ENCODE results near the gene SLC26A9.

The SLC26A9 gene

DNA sequence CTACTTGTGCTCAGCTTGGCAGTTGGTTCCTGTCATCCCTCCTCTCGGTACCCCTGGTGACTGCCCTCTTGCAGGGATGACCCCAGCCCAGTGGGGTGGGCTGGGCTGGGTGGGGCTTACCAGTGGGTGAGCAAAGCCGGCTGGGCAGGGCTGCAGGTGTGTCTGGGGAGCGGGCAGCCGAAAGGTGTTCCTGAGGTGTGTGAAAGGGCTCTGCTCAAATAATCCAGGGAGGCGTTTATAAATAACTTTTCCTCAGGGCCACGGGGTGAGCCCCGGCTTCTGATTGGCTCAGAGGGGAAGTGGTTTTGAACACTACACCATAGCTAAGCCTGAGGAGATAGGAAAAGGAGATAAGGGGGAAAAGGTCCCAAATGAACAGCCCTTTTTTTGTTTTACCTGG, at the start of gene SLC26A9:
TSS of gene SLC26A9 (minus strand) at position 212 of the 400 bp plus-strand sequence. CDS start 7,636 bp downstream, outside the sequence.
- no peak for TF ChIP-seq CTCF (IDR thresholded peaks at IDR 0.05; ENCODE audit: extremely low read depth, missing control alignments)
- DNase-seq (ENCODE audit: low spot score), result no peak

DNA sequence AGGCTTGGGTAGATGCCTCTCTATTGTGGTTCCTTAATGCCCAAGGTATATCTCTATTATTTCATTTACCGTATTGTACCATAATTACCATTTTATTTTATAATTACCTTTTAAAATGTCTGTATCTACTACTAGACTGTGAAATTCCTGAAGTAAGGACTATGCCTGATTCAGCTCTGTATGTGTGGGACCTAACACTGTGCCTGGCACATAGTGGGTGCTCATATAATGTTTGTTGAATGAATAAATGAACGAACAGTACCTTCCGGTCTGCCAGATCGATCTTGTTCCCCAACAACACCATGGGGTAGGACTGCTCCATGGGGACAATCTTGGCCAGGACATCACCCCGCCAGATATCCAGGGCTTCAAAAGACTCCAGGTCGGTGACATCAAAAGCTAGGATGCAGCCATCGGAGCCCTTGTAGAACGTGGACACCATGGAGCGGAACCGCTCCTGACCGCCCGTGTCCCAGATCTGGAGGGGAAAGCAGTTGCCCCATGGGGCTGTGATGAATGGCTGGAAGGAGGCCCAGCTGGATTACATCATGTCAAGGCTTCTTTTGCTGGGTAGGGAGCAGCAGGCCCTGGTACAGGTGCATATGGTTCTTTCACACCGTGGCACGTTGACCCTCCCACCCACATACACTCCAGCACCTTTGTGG, 49.1 kb upstream of the SLC26A9 start:
- no peak for TF ChIP-seq CTCF (IDR thresholded peaks at IDR 0.05; ENCODE audit: extremely low read depth, missing control alignments)
- DNase-seq (ENCODE audit: low spot score), result no peak

- no peak for TF ChIP-seq CTCF (IDR thresholded peaks at IDR 0.05; ENCODE audit: extremely low read depth, missing control alignments)
- no peak for DNase-seq (ENCODE audit: low spot score)
These were observed 48.0 kb upstream of the SLC26A9 start for GRCh38 chr1:205991237-205991636.

DNA sequence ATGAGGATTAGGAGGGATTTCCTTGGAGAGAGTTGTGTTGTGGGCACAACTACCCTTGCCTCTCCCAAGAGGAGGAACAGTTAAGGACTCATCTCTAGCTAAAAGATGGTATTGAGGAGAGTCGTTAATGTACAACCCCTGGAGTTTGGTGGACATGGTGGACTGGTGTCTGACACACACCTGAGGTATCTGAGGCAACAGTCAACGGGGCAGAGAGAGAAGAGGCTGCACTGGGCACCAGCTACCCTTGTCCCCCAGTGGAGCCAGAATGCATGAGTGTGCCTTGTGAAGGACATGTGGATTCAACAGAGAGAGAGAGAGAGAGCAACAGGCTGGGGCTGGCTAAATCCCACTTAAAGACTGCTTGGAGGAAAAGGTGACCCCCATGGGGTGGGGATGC, 47.0 kb upstream of the SLC26A9 start:
- no peak for TF ChIP-seq CTCF (IDR thresholded peaks at IDR 0.05; ENCODE audit: extremely low read depth, missing control alignments)
- no peak for DNase-seq (ENCODE audit: low spot score)

DNA sequence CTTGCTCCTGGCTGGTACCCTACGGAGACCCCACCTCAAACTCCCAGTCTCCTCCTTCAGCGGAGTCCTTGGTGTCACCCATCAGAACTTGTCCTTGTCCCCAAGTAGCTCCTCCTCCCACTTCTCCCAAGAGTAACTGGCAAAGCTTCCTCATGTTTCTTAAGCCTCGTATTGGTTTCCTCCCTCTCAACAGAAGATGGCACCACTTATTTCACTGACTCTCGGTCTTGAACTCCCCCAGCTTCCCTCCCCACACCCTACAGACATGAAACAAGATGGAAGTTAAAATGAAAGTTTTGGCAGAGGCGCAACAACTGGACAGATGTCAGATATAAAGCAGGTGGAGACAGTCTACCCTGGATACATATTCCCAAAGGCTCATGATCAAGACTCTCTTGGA, 46.5 kb upstream of the SLC26A9 start:
- DNase-seq (ENCODE audit: low spot score), result no peak
- no peak for TF ChIP-seq CTCF (IDR thresholded peaks at IDR 0.05; ENCODE audit: extremely low read depth, missing control alignments)

DNA sequence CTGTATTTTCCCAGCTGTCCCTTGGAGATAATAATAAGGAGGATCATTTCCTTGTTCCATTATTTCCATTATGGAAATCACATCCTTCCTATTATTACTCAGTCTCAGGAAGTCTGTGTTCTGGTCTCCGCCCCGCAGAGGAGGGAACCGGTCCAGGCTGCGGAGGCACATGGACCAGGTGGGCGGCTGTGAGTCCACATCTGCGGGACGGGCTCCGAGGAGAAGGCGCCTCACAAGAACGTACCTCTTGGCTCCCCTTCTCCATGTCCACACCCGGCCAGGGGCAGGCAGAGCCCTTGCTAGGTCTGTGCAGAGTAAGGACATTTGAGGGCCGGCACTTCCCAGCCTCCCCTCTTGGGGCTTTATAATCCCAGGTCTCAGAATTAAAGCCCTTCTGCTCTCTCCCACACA, 45.3 kb upstream of the SLC26A9 start:
- no peak for TF ChIP-seq CTCF (IDR thresholded peaks at IDR 0.05; ENCODE audit: extremely low read depth, missing control alignments)
- DNase-seq (ENCODE audit: low spot score), result no peak

DNA sequence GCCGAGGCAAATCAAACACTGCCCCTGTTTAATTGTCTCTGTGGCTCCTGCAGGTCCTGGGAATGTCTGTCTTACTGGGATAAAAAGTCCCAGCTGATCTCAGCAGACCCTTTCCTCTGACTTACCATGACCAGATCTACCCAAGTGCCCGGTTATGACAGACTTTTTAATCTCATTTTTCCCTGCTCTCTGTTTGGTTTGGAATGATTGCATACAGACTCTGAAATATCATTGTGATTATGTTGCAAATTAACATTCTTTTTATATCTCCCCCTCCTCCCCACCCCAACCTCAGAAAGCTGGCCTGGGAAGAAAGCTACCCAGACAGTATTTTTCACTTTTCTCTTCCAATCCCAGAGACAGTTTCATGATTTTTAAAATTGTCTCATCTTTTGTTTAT, 43.6 kb upstream of the SLC26A9 start:
- DNase-seq (ENCODE audit: low spot score), result no peak
- no peak for TF ChIP-seq CTCF (IDR thresholded peaks at IDR 0.05; ENCODE audit: extremely low read depth, missing control alignments)
